HG02588 (cell line): ENCODE data around the gene UBE2E2.
"Not testable (repeated sequence)": the region's sequence is repeated elsewhere in the genome, so short reads cannot be mapped to it uniquely, and the experiment has no call there.

ENCODE experiments used
- ATAC-seq: cut with Tn5 transposase; IDR thresholded peaks from one replicate; pipeline ENCODE4 v1.9.1; 2021; ENCODE audit warnings: mild to moderate bottlenecking, moderate library complexity; ENCODE audit not compliant: unreplicated experiment

Gene UBE2E2

GRCh38 chr3:23202921-23203707 is at the start of gene UBE2E2:
UBE2E2 (plus strand) TSS chr3:23203327.
- ATAC-seq: peak; percentile 69

DNA sequence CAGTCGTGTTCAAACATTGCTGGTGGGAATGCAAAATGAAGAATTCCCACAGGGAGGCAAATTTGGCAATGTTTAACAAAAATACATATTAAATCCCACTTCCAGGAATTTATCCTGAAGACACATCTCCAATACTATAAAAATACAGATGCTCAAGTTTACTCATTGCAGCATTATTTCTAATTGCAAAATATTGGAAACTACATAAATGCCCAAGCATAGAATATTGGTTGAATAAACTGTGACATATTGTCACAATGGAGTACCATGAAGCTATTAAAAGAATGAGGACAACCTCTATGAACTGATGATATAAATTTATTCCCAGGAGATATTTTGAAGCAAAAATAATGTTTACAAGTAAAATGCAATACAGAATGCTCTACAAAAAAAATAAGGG is 49.7 kb upstream of the UBE2E2 start:
- ATAC-seq: no peak

DNA sequence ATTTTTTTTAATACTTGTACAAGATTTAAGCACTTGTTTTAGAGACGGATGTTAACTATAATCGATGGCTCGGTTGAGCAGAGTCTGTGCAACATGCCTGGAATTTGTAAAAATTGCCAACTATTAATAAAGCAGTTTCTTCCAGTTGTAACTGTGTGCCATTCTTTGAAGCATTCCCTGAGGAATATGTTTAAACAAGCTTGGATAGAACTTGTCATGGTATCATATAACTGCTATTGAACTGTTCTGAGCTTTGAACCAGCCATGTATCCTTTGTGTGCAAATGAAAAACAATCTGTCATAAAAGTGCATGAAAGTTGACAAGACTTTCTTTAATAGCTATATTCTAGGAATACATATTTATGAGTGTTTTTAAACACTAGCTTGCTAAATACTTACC is 45.8 kb upstream of the UBE2E2 start:
- no peak for ATAC-seq

- ATAC-seq: no peak
Measured at GRCh38 chr3:23159929-23160328, 43.2 kb upstream of the UBE2E2 start.

- ATAC-seq: no peak
Measured at GRCh38 chr3:23161308-23161707, 41.8 kb upstream of the UBE2E2 start.

DNA sequence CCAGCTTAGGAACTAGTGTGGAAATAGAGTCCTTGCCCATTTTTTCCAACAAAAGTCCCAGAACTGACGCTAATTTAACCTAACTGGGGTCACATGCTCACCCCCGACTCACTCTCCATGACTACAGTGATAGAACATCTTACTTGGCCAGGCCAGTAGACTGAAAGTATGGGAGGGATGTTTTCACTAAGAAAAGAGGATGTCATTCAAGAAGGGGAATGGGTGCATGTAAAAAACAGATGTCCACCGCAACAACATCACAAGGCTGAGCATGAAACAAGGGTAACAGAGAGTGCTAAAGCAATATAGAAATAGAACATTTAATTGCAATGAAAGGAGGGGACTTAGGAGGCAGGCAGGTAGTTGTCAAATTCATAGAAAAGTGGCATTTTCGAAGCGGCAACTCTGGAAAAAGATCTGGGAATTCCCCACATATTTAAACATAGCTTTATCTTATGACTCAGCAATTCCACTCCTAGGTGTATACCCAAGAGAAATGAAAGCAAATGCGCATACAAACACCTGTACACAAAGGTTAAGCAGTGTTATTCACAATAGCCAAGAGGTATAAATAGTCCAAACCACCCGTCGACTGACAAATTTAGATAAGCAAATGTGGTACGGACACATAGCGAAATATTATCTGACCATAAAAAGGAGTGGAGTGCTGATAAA is 41.1 kb upstream of the UBE2E2 start:
- ATAC-seq: peak; percentile 67

DNA sequence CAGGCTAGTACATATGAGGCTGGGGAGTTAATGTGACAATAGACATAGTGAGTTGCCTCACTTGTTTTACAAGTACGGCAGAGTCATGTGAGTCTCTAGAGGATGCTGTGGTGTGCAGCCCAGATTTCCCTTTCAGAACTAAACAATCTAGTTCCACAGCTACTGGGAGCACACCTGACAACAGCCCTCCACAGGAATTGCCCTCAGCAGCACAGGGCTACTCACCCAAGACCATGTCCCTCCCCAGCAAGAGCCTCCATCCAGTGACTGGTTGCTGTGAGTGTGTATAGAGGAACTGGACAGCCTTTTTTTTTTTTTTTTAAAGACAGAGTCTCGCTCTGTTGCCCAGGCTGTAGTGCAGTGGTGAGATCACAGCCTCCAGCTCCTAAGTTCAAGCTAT is 40.2 kb upstream of the UBE2E2 start:
- ATAC-seq: peak; percentile 53

DNA sequence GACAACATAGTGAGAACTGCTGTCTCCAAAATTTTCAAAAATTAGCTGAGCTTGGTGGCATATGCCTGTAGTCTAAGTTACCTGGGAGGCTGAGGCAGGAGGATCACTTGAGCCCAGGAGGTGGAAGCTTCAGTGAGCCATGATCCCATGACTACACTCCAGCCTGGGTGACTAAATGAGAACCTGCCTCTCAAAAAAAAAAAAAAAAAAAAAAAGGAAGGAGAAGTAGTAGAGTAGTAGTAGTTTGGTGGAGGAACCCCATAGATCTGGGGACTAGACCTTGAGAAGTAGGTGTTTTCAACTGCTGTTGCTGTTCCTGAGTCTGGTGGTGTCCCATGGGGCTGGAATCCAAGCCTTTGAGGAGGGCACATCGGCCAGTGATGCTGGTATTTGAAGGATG is 38.4 kb upstream of the UBE2E2 start:
- ATAC-seq: no peak

GRCh38 chr3:23165571-23165970 is 37.6 kb upstream of the UBE2E2 start:
- no peak for ATAC-seq

GRCh38 chr3:23166276-23166675 is 36.9 kb upstream of the UBE2E2 start:
- no peak for ATAC-seq

DNA sequence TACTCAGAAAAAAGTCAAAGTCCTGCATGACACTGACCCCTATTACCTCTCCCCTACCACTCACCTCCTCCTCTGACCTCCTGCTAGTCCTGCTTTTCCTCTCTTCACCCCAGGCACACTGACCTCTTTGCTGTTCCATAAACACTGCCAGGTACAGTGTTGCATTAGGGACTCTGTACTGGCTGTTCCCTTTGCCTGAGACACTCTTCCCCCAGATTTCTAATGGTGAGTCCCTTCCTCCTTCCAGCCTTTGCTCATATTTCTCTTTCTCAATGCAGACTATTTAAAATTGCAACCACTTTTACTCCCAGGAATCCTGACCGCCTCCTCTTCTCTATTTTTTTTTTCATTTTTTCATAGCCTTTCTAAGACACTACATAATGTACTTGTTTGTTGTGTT is 36.3 kb upstream of the UBE2E2 start:
- no peak for ATAC-seq

DNA sequence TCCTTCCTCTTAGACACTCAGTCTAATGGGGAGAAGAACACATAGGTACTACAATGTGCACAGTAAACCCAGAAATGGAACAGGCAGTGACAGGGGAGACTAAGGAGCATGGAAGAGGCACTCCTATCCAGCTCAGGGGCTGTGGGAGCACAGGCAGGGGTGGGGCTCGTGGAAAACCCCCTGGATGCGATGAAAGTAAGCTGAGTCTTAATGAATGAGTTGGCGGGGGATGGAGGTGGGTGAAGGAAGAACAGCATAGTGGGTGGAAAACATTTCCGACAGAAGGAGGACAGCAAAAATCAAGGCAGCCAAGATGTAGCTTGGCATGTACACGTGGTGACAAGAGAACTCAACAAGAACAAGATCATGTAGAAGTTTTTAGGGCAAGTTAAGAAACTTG is 33.6 kb upstream of the UBE2E2 start:
- no peak for ATAC-seq

- no peak for ATAC-seq
Measured at GRCh38 chr3:23170291-23170690, 32.8 kb upstream of the UBE2E2 start.

DNA sequence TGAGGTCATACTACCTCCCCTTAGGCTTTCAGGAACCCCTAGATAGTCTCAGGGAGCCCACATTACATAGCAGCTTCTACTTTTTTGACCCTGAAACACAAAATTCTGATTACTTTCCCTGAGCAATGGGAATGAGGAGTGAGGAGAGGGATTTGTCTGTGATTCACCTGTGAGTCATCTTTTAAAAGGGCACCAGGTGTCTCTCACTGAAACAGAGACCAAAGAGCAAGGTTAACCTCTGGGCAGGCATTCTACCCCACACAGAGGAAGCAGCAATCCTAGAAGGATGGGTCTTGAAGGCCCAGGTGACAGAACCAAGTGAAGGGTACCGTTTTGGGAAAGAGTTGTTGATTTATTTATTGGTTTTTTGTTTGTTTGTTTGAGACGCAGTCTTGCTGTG is 31.1 kb upstream of the UBE2E2 start:
- ATAC-seq: no peak

GRCh38 chr3:23174426-23175039 is 28.6 kb upstream of the UBE2E2 start:
- ATAC-seq: no peak

- ATAC-seq: no peak
Measured at GRCh38 chr3:23175341-23176083, 27.6 kb upstream of the UBE2E2 start.

- not testable (repeated sequence) for ATAC-seq
Measured at GRCh38 chr3:23176839-23177238, 26.3 kb upstream of the UBE2E2 start.

DNA sequence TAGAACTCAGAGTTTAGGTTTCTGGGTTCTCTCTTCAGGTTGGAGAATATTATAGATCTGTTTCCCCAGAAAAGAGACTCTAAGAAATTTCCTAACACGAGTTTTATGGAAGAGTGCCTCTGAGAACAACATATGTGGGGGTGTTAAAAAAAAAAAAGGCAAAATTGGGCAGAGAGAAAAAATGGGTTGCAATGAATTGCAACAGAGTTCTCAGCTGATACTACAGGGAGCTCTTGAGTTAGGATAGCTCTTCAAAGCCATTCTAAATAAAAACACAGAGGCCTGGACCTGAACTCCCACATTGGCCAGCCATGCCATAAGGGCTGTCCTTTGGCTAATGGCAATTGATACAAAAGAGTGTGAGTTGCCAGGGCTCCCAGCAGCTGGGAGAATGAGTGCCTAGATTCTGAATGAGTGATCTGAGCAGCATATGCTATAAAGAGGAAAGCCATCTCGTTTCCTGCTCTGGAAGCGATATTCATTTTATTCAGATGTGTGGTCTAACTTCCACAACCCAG is 20.1 kb upstream of the UBE2E2 start:
- ATAC-seq: no peak

DNA sequence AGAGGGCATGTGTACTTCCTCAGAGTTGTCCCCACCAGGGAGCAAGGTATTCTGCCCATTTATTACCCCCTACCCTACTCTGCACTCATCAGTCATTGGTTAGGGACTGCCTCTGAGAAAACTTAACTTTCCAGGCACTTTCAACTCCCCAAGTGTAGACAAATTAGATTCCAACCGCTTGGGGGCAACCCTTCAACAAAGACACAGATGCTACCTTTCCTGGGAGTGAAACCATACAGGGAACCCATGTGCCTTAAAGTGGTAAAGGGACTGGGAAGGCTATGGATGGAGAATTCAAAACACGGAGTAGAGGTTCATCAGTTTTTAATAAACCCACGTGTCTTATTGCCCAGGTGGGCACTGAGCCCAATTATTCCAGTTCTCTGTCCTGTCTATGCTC is 19.4 kb upstream of the UBE2E2 start:
- no peak for ATAC-seq

DNA sequence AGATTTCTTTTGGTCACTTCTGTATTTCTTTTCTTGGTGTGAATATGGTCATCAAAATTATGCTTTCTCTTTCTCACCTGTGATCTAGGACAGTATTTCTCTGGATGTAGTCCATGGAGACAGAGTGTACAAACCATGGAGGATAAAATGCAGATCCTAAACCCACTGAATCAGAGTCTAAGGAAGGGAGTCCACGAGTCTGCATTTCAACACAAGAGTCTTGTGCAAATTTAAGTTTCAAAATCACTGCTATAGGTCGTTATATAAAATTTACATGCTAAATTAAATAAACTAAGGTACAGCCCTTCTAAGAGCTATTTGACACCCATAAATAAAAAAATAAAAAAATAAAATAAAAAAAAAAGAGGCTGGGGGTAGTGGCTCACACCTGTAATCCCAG is 17.3 kb upstream of the UBE2E2 start:
- no peak for ATAC-seq

DNA sequence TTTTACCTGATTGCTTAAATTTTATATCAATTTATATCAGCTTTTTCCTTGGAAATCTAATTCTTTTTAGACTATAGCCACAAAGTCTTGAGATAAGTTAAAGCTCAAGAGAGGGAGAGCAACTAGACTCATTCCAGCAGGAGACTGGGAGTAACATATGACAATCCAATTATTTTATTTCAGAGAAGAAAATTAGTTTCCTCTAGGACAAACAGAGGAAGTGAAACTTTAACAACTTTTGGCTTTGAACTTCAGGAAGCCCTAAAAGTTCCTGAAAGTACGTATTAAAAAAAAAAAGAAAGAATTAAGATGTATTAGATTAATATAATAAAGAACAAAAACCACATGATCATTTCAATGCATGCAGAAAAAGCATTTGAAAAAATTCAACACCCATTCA is 13.9 kb upstream of the UBE2E2 start:
- no peak for ATAC-seq
